ENCODE data around the gene OR52N1.

The OR52N1 gene

GRCh38 chr11:5737091-5737490 lies 54.0 kb downstream of the OR52N1 start:
- no peak for TF ChIP-seq TCF12 (IDR thresholded peaks at IDR 0.05; ENCODE audit: low read depth)
